Measurements from ENCODE around the gene KCNC2.

DNA sequence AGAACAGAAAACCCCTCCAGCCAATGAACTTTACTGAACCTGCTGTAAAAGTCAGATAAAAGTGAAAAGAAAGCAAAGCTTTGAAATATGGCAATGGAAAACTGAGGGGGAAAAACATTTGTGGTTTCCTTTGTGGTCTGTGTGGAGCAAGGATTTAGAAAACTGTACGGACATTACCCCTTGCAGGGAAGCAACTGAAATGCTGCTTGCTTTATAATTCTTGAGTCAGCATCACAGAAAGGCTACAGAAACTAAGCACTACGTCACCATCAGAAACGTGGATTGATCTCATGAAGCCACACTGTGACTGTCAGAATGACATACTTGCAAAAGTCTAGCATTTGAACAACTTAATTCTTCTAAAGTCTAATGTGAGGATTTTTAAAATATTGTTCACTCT is 2.4 kb upstream of the KCNC2 start:
- TF ChIP-seq, protein P1, sequence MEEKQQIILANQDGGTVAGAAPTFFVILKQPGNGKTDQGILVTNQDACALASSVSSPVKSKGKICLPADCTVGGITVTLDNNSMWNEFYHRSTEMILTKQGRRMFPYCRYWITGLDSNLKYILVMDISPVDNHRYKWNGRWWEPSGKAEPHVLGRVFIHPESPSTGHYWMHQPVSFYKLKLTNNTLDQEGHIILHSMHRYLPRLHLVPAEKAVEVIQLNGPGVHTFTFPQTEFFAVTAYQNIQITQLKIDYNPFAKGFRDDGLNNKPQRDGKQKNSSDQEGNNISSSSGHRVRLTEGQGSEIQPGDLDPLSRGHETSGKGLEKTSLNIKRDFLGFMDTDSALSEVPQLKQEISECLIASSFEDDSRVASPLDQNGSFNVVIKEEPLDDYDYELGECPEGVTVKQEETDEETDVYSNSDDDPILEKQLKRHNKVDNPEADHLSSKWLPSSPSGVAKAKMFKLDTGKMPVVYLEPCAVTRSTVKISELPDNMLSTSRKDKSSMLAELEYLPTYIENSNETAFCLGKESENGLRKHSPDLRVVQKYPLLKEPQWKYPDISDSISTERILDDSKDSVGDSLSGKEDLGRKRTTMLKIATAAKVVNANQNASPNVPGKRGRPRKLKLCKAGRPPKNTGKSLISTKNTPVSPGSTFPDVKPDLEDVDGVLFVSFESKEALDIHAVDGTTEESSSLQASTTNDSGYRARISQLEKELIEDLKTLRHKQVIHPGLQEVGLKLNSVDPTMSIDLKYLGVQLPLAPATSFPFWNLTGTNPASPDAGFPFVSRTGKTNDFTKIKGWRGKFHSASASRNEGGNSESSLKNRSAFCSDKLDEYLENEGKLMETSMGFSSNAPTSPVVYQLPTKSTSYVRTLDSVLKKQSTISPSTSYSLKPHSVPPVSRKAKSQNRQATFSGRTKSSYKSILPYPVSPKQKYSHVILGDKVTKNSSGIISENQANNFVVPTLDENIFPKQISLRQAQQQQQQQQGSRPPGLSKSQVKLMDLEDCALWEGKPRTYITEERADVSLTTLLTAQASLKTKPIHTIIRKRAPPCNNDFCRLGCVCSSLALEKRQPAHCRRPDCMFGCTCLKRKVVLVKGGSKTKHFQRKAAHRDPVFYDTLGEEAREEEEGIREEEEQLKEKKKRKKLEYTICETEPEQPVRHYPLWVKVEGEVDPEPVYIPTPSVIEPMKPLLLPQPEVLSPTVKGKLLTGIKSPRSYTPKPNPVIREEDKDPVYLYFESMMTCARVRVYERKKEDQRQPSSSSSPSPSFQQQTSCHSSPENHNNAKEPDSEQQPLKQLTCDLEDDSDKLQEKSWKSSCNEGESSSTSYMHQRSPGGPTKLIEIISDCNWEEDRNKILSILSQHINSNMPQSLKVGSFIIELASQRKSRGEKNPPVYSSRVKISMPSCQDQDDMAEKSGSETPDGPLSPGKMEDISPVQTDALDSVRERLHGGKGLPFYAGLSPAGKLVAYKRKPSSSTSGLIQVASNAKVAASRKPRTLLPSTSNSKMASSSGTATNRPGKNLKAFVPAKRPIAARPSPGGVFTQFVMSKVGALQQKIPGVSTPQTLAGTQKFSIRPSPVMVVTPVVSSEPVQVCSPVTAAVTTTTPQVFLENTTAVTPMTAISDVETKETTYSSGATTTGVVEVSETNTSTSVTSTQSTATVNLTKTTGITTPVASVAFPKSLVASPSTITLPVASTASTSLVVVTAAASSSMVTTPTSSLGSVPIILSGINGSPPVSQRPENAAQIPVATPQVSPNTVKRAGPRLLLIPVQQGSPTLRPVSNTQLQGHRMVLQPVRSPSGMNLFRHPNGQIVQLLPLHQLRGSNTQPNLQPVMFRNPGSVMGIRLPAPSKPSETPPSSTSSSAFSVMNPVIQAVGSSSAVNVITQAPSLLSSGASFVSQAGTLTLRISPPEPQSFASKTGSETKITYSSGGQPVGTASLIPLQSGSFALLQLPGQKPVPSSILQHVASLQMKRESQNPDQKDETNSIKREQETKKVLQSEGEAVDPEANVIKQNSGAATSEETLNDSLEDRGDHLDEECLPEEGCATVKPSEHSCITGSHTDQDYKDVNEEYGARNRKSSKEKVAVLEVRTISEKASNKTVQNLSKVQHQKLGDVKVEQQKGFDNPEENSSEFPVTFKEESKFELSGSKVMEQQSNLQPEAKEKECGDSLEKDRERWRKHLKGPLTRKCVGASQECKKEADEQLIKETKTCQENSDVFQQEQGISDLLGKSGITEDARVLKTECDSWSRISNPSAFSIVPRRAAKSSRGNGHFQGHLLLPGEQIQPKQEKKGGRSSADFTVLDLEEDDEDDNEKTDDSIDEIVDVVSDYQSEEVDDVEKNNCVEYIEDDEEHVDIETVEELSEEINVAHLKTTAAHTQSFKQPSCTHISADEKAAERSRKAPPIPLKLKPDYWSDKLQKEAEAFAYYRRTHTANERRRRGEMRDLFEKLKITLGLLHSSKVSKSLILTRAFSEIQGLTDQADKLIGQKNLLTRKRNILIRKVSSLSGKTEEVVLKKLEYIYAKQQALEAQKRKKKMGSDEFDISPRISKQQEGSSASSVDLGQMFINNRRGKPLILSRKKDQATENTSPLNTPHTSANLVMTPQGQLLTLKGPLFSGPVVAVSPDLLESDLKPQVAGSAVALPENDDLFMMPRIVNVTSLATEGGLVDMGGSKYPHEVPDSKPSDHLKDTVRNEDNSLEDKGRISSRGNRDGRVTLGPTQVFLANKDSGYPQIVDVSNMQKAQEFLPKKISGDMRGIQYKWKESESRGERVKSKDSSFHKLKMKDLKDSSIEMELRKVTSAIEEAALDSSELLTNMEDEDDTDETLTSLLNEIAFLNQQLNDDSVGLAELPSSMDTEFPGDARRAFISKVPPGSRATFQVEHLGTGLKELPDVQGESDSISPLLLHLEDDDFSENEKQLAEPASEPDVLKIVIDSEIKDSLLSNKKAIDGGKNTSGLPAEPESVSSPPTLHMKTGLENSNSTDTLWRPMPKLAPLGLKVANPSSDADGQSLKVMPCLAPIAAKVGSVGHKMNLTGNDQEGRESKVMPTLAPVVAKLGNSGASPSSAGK (IDR thresholded peaks at IDR 0.05) = no peak
- TF ChIP-seq, protein P2, sequence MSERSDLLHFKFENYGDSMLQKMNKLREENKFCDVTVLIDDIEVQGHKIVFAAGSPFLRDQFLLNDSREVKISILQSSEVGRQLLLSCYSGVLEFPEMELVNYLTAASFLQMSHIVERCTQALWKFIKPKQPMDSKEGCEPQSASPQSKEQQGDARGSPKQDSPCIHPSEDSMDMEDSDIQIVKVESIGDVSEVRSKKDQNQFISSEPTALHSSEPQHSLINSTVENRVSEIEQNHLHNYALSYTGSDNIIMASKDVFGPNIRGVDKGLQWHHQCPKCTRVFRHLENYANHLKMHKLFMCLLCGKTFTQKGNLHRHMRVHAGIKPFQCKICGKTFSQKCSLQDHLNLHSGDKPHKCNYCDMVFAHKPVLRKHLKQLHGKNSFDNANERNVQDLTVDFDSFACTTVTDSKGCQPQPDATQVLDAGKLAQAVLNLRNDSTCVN (CRISPR knock-in tag; IDR thresholded peaks at IDR 0.05) = no peak
- TF ChIP-seq, protein P3, sequence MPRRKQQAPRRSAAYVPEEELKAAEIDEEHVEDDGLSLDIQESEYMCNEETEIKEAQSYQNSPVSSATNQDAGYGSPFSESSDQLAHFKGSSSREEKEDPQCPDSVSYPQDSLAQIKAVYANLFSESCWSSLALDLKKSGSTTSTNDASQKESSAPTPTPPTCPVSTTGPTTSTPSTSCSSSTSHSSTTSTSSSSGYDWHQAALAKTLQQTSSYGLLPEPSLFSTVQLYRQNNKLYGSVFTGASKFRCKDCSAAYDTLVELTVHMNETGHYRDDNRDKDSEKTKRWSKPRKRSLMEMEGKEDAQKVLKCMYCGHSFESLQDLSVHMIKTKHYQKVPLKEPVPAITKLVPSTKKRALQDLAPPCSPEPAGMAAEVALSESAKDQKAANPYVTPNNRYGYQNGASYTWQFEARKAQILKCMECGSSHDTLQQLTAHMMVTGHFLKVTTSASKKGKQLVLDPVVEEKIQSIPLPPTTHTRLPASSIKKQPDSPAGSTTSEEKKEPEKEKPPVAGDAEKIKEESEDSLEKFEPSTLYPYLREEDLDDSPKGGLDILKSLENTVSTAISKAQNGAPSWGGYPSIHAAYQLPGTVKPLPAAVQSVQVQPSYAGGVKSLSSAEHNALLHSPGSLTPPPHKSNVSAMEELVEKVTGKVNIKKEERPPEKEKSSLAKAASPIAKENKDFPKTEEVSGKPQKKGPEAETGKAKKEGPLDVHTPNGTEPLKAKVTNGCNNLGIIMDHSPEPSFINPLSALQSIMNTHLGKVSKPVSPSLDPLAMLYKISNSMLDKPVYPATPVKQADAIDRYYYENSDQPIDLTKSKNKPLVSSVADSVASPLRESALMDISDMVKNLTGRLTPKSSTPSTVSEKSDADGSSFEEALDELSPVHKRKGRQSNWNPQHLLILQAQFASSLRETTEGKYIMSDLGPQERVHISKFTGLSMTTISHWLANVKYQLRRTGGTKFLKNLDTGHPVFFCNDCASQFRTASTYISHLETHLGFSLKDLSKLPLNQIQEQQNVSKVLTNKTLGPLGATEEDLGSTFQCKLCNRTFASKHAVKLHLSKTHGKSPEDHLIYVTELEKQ (CRISPR knock-in tag; IDR thresholded peaks at IDR 0.05) = no peak
- no peak for TF ChIP-seq BMI1 (IDR thresholded peaks at IDR 0.05; ENCODE audit: low read length)
- TF ChIP-seq, protein P4, sequence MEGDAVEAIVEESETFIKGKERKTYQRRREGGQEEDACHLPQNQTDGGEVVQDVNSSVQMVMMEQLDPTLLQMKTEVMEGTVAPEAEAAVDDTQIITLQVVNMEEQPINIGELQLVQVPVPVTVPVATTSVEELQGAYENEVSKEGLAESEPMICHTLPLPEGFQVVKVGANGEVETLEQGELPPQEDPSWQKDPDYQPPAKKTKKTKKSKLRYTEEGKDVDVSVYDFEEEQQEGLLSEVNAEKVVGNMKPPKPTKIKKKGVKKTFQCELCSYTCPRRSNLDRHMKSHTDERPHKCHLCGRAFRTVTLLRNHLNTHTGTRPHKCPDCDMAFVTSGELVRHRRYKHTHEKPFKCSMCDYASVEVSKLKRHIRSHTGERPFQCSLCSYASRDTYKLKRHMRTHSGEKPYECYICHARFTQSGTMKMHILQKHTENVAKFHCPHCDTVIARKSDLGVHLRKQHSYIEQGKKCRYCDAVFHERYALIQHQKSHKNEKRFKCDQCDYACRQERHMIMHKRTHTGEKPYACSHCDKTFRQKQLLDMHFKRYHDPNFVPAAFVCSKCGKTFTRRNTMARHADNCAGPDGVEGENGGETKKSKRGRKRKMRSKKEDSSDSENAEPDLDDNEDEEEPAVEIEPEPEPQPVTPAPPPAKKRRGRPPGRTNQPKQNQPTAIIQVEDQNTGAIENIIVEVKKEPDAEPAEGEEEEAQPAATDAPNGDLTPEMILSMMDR (IDR thresholded peaks at IDR 0.05 in 2 of 3, conservative IDR thresholded peaks at IDR 0.05 in 1 of 3; ENCODE audit: insufficient read depth in 2 of 3, low read depth in 1 of 3, low read length in 3 of 3) = no peak
- TF ChIP-seq L3MBTL2 (IDR thresholded peaks at IDR 0.05) = no peak
- no peak for TF ChIP-seq CREB1 (IDR thresholded peaks at IDR 0.05)
- TF ChIP-seq CREB1 (CRISPR knock-in tag; IDR thresholded peaks at IDR 0.05) = no peak
- no peak for TF ChIP-seq SMAD4 (CRISPR knock-in tag; conservative IDR thresholded peaks at IDR 0.05)
- no peak for TF ChIP-seq POLR2A (conservative IDR thresholded peaks at IDR 0.05)
- TF ChIP-seq EZH2 (IDR thresholded peaks at IDR 0.05; ENCODE audit: borderline replicate concordance, low read depth, low read length) = no peak
